HG03045 (cell line): ENCODE data around the gene COQ9.

ENCODE experiments used
- ATAC-seq: cut with Tn5 transposase; IDR thresholded peaks from one replicate; pipeline ENCODE4 v1.9.1; 2021; ENCODE audit warnings: mild to moderate bottlenecking, moderate library complexity; ENCODE audit not compliant: unreplicated experiment

COQ9 gene

GRCh38 chr16:57509231-57509923 is 62.1 kb downstream of the COQ9 start:
- no peak for ATAC-seq

GRCh38 chr16:57510016-57510871 is 63.0 kb downstream of the COQ9 start:
- no peak for ATAC-seq
